Tongue (tissue), 2 donors: ENCODE measurements around the gene HESX1. TPM values are rescaled to one million over a fixed set of nuclear protein-coding genes. Genes with fewer than 3 reads are reported as not detected.
A peak's percentile ranks its signal among the peaks of the same experiment; 100 is the strongest.

Source experiments
- DNase-seq: peaks from one replicate; pipeline ENCODE4 v3.0.0-alpha.2; 2015
- total RNA-seq: library from RNA; depleted of rRNA; stranded (reverse); fragments of >200 nt; gene quantifications from one replicate; pipeline ENCODE4 v1.2.3, GENCODE V29; 2014

Gene HESX1
- 1.5 TPM for total RNA-seq

DNA sequence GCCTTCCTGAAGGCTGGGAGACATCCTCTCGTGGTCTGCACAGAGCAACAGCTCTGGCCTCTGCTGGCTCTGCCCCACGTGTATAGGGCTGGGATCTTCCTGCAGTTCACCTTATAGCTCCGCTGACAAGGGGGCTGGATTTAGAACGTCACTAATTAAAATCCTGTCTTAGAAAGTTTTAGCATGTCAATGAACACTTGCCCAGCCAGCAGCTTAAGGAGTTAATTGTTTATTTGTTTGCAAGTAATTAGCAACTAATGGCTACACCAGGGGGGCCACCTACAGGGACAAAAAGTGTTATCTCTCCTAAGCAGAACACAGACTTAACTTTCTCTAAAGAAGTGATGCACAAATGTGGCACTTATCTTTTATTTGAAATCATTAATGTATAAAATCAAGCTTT is at the start of gene HESX1:
Gene HESX1, minus strand, starts transcription at position 84 of the 403 bp plus-strand sequence. Its CDS starts 60 bp downstream, at position 24.
- no peak for DNase-seq

- DNase-seq, result no peak
Measured at GRCh38 chr3:57244946-57245345, 45.2 kb upstream of the HESX1 start.

DNA sequence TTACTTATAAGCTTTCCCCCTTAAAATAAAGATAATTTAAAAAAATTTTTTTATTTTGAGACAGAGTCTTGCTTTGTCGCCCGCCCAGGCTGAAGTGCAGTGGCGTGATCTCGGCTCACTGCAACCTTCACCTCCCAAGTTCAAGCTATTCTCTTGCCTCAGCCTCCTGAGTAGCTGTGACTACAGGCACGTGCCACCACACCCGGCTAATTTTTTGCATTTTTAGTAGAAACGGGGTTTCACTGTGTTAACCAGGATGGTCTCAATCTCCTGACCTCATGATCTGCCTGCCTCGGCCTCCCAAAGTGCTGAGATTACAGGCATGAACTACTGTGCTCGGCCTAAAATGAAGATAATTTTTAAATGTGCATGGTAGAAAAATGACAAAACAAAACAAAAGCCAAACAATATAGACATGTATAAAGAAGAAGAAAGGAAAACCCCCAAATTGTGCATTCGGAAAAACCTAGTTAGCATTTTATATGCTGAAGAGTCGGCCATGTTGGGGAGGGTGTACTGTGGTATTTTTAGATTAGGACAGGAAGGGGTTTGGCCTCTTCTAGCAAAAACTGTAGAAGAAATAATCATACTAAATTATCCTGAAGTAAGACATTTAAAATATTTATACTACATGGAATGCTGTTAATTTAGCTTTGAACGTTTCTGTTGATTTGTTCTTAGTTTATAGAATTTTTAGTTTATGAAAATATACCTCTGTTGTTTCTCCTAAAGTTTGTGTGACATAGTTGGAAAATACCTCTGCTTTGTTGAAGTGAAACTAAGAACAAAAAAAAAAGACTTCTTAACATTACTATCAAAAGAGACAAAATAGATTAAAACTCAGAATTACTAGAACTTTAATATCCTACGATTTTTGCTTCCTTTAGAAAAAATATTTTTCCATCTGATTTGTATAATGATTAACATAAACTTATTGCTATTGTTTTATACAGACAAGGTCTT is 35.1 kb upstream of the HESX1 start:
- DNase-seq, result no peak

- DNase-seq, result no peak
Measured at GRCh38 chr3:57233799-57234198, 34.0 kb upstream of the HESX1 start.

DNA sequence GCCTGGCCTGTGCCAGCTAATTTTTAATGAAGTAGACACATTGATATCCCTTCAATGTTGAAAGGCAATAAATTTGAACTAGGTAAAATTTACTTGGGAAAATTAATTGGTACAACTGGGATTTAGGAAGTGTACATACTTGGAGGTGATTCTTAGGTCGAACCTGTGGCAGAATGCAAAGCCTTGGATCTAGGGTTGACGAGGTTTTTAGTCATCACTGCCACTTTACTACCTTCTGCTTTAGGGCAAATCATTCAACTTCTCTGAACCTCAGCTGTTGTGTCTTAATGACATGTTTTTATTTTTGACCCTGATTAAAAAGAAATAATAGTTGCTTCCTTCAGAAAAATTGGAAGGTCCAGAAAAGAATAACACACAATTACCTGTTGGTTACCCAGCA is 30.2 kb upstream of the HESX1 start:
- no peak for DNase-seq

DNA sequence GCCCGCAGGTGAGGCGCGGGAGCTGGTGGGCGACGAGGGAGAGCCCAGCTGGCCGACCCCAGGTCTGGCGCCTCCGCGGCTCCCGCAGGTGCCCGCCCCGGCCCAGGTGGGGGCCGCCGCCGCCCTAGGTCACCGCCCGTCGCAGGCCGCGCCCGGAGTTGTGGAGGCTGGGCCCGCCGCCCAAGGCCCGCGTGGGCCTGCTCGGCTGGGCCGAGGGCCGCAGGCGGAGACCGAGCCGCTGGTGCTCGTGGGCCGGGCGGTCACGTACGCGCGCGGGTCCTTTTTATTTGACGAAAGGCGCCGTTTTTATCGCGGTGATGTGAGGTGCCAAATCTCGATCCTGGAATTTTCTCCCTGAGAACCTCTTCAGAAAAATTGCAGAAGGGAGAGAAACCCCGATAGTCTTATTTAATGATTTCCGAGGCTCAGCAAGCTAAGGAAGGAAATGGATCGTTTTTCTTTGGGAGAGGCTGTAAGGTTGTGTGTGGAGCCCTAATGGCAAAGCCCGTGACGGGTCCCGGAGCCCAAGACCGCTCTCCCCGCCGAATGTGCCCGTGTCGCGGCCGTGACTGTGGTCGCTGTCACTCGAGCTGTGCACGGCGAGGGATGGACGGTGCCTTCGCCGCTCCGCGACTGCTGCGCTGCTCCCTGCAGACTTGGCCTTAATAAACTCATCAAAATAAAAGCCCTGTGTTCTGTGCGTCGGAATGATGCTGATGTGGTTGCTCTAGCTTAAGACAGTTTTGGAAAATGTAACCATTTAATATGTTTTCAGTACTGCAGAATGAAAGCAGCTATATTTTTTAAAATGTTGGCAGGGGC is 28.4 kb upstream of the HESX1 start:
- DNase-seq, result peak; percentile 81

DNA sequence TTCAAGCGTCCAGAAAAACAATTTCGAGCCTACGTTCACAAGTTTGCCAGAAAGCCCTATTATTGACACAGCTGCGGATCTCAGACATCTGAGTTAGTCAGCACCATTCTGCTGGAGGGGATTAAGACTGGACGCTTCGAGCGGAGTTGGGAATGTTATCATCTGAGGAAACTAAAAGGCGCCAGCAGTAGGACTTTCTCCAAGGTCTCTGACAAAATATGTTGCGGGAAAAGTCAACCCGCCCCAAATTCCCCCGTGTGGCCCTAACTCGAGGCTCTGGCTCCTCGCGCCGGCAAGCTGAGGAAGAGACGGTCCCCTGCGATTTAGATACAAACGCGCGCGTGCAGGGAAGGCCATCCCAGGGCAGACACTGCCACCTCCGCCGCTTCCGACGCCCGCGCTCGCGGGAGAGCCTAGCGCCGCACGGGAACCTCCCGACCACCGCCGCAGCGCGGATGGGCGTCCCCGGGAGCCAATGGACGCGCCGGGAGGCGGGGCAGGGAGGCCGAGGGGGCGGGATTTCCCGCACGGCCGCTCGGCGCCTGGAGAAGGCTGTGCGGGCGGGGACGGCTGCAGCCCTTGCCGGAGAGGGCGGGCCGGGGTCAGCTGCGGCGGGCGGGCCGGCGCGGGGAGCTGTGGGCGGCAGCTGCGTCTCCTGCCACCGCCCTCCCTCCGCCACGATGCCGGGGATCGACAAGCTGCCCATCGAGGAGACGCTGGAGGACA is 27.6 kb upstream of the HESX1 start, which contains the start of gene APPL1:
Gene APPL1, plus strand, starts transcription at position 526 of the 726 bp plus-strand sequence. Its CDS starts 155 bp downstream, at position 681.
- peak; percentile 97 for DNase-seq

DNA sequence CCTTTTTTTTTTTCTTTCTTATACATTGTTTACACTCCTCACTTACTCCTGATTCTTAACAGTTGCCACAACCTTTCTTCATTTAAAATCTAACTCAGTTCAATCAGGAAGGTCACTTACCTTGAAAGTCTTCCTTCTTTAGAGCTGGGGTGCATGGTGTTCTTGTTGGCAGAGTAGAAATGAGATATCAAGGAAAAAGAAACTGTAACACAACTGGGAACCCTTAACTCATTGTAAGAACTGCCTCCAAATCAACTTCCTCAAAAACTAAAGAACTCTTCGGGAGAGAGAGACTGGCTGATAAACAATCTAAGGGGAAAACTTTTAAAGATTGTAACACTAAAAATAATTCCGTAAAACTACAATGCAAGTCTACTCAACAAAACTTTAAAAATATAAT is 26.4 kb upstream of the HESX1 start:
- DNase-seq, result no peak

DNA sequence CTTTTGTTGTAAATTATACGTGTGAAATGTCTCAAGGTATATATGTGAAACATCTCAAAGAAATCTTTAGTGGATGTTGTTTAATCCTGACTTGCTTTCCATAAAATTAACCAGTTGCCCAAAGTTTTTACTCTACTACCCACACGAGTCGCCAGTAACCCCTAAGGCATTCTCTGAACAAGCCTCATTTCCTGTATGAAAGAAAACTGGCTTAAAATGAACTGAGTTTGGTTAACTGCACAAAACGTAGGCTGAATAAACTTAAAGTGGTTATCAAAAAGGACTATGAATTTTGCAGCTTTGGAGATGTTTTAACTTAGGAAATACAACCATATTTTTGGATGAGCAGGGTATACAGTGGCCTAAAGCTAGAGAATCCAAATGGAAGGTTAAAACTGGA is 25.1 kb upstream of the HESX1 start:
- DNase-seq, result no peak

DNA sequence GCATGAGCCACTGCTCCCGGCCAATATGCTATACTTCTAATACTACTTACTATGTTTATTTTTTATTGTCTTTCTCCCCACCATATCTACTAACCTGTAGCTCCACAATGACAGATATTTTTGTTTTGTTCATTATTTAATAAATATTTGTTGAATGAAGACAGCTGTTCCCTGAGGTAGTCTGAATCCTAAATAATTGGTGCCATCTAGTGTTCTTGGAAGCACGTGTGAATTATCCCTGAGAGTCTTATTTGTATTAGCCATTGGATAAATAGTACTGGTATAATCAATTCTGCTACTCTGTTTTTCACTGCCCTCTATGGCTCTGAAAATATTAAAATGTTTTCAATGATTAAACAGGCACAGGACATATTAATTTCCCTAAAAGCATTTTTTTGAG is 22.1 kb upstream of the HESX1 start:
- DNase-seq, result peak; percentile 46

DNA sequence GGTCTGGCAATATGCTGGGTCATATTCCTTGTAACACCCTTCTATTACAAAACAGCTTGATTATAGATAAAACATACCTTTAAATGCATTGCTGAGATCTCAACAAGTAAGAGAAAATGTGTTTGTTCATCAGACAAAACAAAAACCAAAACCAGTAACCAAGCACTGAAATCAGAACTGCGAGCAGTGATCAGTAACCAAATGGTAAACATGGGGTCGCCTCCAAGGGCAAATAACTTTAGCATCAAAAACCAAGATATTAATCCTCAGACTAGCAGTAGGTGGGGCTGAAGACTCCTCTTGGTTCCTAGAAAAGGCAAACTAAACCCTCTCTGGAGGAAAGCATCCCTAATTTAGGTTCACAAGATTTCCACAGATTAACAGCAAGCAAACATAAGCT is 6.6 kb upstream of the HESX1 start:
- DNase-seq, result no peak

DNA sequence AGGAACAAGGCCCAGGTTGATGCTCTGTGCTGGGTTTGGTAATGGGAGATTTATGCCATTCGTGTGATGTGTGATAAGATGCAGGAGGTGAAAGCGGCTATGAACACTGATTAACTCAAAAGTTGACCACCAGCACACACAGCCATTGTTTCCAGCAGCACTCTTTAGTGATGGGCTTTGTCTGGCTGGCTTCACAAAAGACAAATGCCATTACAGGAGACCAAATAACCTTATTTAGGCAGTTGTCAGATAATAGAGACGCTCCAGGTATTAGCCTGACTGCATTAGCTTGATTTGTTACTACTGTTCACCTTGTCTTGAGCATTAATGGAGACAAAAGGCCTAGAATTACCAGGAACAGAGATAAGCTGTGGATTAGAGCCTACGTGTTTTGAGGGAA is 5.1 kb downstream of the HESX1 start:
- no peak for DNase-seq

DNA sequence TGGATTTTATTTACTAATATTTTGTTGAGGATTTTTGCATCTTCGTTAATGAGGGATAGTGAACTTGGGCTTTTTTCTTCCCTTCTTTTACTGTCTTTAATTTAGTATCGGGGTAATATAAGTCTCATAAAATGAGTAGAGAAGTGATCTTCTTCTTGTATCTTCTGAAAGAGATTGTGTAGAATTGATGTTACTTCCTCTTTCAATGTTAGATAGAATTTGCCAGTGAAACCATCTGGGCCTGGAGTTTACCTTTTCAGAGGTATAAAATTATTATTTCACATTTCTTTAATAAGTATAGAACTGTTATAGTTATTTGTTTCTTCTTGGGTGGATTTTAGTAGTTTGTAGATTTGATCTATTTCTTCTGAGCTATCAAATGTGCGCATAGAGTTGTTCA is 7.8 kb downstream of the HESX1 start:
- no peak for DNase-seq

- peak; percentile 41 for DNase-seq
Measured at GRCh38 chr3:57184526-57184925, 15.3 kb downstream of the HESX1 start.

GRCh38 chr3:57179580-57180410 is 20.0 kb downstream of the HESX1 start:
- DNase-seq, result no peak

DNA sequence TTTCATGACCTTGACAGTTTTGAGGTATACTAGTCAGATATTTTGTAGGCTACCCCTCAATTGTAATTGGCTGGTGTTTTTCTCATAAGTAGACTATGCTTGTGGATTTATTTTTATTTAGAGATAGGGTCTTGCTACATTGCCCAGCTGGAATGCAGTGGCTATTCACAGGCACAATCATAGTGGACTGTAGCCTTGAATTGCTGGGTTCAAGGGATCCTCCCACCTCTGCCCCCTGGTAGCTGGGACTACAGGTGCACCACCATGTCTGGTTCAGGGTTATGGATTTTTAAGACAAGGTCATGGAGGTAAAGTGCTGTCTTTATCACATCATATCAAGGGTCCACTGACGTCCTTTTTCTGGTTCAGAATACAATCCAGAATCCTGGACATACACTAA is 23.7 kb downstream of the HESX1 start:
- no peak for DNase-seq

- no peak for DNase-seq
Measured at GRCh38 chr3:57173687-57174086, 26.1 kb downstream of the HESX1 start.

DNA sequence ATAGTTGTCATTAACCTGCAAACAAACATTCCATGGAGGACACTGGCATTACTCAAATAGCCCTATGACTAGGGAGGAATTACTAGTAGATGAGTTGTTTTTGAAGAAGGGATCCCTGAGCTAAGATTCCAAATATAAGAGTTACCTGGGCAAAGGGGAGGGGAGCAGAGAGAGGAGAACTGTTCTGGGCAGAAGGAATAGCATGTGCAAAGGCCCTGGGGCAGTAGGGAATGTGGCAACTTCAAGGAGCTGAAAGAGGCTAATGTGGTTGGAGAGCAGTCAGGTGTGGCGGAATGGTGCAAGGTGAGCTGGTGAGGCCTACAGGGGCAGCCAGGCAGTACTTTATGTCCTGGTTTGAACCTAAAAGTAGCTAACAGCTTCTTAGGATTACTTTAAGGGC is 28.8 kb downstream of the HESX1 start:
- DNase-seq, result no peak

- peak; percentile 87 for DNase-seq
Measured at GRCh38 chr3:57169872-57170623, 29.7 kb downstream of the HESX1 start.

- DNase-seq, result no peak
Measured at GRCh38 chr3:57169108-57169507, 30.7 kb downstream of the HESX1 start.

DNA sequence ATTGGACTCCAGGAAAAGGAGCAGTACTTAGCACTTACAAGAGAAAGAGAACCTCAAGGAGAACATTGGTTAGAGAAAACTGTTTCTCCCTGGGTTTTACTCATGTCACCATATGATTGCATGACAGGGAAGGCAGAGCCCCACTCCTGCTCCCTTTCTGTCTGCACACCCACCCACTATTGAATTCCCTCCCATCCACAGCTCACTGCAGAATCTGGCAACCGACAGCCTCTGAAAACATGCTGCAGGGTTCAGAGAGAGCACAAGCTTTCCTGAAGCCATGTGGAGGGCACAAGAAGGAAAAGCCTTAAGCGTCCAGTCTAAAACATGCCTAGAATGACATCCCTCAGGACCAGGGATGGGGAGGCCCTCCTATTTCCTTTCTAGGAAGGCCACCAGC is 31.6 kb downstream of the HESX1 start:
- DNase-seq, result no peak
